ENCODE measurements around the gene KCNQ5. TPM values are rescaled to one million over a fixed set of nuclear protein-coding genes. Genes with fewer than 3 reads are reported as not detected.

Gene KCNQ5
- total RNA-seq, 4 donors from 2014 or later = 0.57 to 4.4 (median 0.97) TPM

GRCh38 chr6:73134588-73134987 is 512.7 kb downstream of the KCNQ5 start:
- 79 to 81% methylated on average over 4 to 11 of the region's 11 CpGs for WGBS, 2 donors

GRCh38 chr6:73139681-73140383 is 518.0 kb downstream of the KCNQ5 start:
- Histone ChIP-seq H3K9me3 (no peaks in the 10 kb centered on the region), H3K36me3 (no peaks in the 10 kb centered on the region), H3K4me1 (no peaks in the 10 kb centered on the region), H3K27ac (no peak overlapping the region), H3K27me3 (peaks cover 0 to 35% (median 0%) of the 10 kb centered on the region in 4 donors), H3K4me3 (no peak overlapping the region)
- WGBS, 2 donors = 81 to 85% methylated on average over 3 of the region's 3 CpGs
- DNase-seq = no peak
- intact Hi-C loops (cut with DNase I) = loop anchor here (10.0 kb wide), 2 partner anchors 525 to 725 kb away; no protein-coding TSS in a partner anchor
- TF ChIP-seq, protein P1, sequence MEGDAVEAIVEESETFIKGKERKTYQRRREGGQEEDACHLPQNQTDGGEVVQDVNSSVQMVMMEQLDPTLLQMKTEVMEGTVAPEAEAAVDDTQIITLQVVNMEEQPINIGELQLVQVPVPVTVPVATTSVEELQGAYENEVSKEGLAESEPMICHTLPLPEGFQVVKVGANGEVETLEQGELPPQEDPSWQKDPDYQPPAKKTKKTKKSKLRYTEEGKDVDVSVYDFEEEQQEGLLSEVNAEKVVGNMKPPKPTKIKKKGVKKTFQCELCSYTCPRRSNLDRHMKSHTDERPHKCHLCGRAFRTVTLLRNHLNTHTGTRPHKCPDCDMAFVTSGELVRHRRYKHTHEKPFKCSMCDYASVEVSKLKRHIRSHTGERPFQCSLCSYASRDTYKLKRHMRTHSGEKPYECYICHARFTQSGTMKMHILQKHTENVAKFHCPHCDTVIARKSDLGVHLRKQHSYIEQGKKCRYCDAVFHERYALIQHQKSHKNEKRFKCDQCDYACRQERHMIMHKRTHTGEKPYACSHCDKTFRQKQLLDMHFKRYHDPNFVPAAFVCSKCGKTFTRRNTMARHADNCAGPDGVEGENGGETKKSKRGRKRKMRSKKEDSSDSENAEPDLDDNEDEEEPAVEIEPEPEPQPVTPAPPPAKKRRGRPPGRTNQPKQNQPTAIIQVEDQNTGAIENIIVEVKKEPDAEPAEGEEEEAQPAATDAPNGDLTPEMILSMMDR (IDR thresholded peaks at IDR 0.05) = no peak
- TF ChIP-seq POLR2A (IDR thresholded peaks at IDR 0.05) = no peak

More at GRCh38 chr6:73134588-73134987, 512.7 kb downstream of the KCNQ5 start:
- H3K36me3 ChIP-seq = no peaks in the 10 kb centered on the region
- H3K27me3 ChIP-seq = peaks cover 0 to 67% (median 0%) of the 10 kb centered on the region in 4 donors
- H3K4me3 ChIP-seq = no peak overlapping the region
- peaks cover 0 to 10% (median 0%) of the 10 kb centered on the region in 3 donors for H3K4me1 ChIP-seq
- DNase-seq = no peak
- H3K27ac ChIP-seq = no peak overlapping the region
- H3K9me3 ChIP-seq = no peaks in the 10 kb centered on the region
- TF ChIP-seq POLR2A (IDR thresholded peaks at IDR 0.05) = no peak
- TF ChIP-seq, protein P1 (IDR thresholded peaks at IDR 0.05) = peak in 1 of 6 experiments; percentile 28
- intact Hi-C loops (cut with DNase I) = loop anchor here (10.0 kb wide), 2 partner anchors 520 to 720 kb away; no protein-coding TSS in a partner anchor

DNA sequence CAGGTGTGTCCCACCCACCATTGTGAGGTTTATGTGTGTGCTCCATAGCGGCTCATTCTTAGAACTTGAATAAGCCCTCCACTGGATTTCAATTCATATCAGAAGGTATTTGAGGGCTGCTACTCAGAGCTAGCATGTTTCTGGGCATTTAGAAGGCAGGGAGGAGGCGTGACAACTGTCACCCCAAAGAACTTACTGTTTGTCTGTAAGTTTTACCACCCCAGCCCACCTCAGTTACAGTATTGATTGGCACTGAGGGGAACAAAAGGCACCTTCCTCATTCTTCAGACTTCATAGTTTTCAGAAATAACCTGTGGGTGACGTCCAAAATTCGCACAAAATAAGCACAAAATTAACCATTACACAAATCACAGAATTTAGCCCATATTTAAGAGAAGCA is 521.7 kb downstream of the KCNQ5 start:
- Histone ChIP-seq H3K9me3 (no peaks in the 10 kb centered on the region), H3K27me3 (peaks cover 0 to 14% (median 0%) of the 10 kb centered on the region in 4 donors), H3K36me3 (no peaks in the 10 kb centered on the region), H3K4me3 (no peak overlapping the region), H3K27ac (no peak overlapping the region), H3K4me1 (no peaks in the 10 kb centered on the region)
- DNase-seq = no peak
- WGBS, 2 donors = 87 to 94% methylated on average over 4 of the region's 4 CpGs
- TF ChIP-seq, protein P1 (IDR thresholded peaks at IDR 0.05) = no peak
- TF ChIP-seq POLR2A (IDR thresholded peaks at IDR 0.05) = no peak
- intact Hi-C loops (cut with DNase I) = no loop called here

DNA sequence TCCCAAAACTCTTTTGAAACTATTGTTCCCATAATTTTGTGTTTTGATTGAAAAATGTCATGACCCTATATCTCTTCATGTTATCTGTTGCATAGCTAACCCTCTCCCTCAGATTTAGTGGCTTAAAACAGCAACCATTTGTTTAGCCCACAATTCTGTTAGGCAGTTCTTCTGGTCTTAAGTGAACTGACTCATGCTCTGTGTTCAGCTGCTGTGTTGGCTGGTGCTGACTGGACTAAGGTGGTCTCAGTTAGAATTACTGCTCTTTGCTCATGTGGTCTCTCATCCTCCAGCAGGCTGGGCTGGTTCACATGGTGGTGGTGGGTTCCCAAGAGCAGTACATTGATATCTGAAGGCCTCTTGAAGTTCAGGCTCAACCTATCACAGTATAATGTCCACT is 522.7 kb downstream of the KCNQ5 start:
- peaks cover 0 to 10% (median 0%) of the 10 kb centered on the region in 4 donors for H3K27me3 ChIP-seq
- intact Hi-C loops (cut with DNase I) = no loop called here
- H3K27ac ChIP-seq = no peak overlapping the region
- no peak overlapping the region for H3K4me3 ChIP-seq
- no peaks in the 10 kb centered on the region for H3K4me1 ChIP-seq
- H3K36me3 ChIP-seq = no peaks in the 10 kb centered on the region
- TF ChIP-seq, protein P1 (IDR thresholded peaks at IDR 0.05) = no peak
- no peak for TF ChIP-seq POLR2A (IDR thresholded peaks at IDR 0.05)
- no peaks in the 10 kb centered on the region for H3K9me3 ChIP-seq
- no peak for DNase-seq

DNA sequence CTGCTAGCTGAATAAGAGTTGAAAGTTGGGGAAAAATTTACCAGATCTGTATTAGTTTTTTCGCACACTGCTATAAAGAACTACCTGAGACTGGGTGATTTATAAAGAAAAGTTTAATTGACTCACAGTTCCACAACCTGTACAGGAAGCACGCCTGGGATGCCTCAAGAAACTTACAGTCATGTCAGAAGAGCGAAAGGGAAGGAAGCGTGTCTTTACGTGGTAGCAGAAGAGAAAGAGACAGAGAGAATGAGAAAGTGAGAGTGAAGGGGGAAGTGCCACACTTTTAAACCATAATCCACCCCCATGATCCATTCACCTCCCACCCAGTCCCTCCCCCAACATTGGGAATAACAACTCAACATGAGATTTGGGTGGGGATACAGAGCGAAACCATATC is 523.8 kb downstream of the KCNQ5 start:
- H3K36me3 ChIP-seq = no peaks in the 10 kb centered on the region
- no peaks in the 10 kb centered on the region for H3K9me3 ChIP-seq
- no peak for DNase-seq
- no peak overlapping the region for H3K4me3 ChIP-seq
- H3K4me1 ChIP-seq = no peaks in the 10 kb centered on the region
- TF ChIP-seq POLR2A (IDR thresholded peaks at IDR 0.05) = no peak
- TF ChIP-seq, protein P1 (IDR thresholded peaks at IDR 0.05) = no peak
- H3K27me3 ChIP-seq = peaks cover 0 to 10% (median 0%) of the 10 kb centered on the region in 4 donors
- WGBS, 2 donors = 83 to 86% methylated on average over 6 of the region's 6 CpGs
- intact Hi-C loops (cut with DNase I) = no loop called here
- H3K27ac ChIP-seq = no peak overlapping the region
